GM21619 (cell line): ENCODE results near the gene DCBLD2.

ENCODE experiments used
- ATAC-seq: cut with Tn5 transposase; IDR thresholded peaks from one replicate; pipeline ENCODE4 v1.9.1; 2021; ENCODE audit not compliant: unreplicated experiment

The DCBLD2 gene

GRCh38 chr3:98799479-98799878 is 102.0 kb downstream of the DCBLD2 start:
- no peak for ATAC-seq

GRCh38 chr3:98798820-98799219 is 102.7 kb downstream of the DCBLD2 start:
- ATAC-seq = no peak

- ATAC-seq = no peak
Measured at GRCh38 chr3:98797905-98798304, 103.6 kb downstream of the DCBLD2 start.

- no peak for ATAC-seq
Measured at GRCh38 chr3:98796334-98796733, 105.2 kb downstream of the DCBLD2 start.

- ATAC-seq = no peak
Measured at GRCh38 chr3:98793971-98794370, 107.5 kb downstream of the DCBLD2 start.

- no peak for ATAC-seq
Measured at GRCh38 chr3:98791341-98792325, 109.9 kb downstream of the DCBLD2 start.

GRCh38 chr3:98788651-98789050 is 112.8 kb downstream of the DCBLD2 start:
- no peak for ATAC-seq

- no peak for ATAC-seq
Measured at GRCh38 chr3:98787181-98787580, 114.3 kb downstream of the DCBLD2 start.

- ATAC-seq = no peak
Measured at GRCh38 chr3:98786364-98787006, 115.0 kb downstream of the DCBLD2 start.

- ATAC-seq = no peak
Measured at GRCh38 chr3:98784666-98785600, 116.6 kb downstream of the DCBLD2 start.

GRCh38 chr3:98784042-98784441 is 117.5 kb downstream of the DCBLD2 start:
- no peak for ATAC-seq

GRCh38 chr3:98782824-98783500 is 118.5 kb downstream of the DCBLD2 start:
- no peak for ATAC-seq

GRCh38 chr3:98780343-98780742 is 121.2 kb downstream of the DCBLD2 start:
- ATAC-seq = no peak

- no peak for ATAC-seq
Measured at GRCh38 chr3:98779541-98780335, 121.8 kb downstream of the DCBLD2 start.

GRCh38 chr3:98778852-98779413 is 122.6 kb downstream of the DCBLD2 start:
- ATAC-seq = no peak

- ATAC-seq = no peak
Measured at GRCh38 chr3:98778383-98778782, 123.1 kb downstream of the DCBLD2 start.

- ATAC-seq = no peak
Measured at GRCh38 chr3:98777801-98778220, 123.7 kb downstream of the DCBLD2 start.

- ATAC-seq = no peak
Measured at GRCh38 chr3:98777286-98777685, 124.2 kb downstream of the DCBLD2 start.

GRCh38 chr3:98776140-98776493 is 125.4 kb downstream of the DCBLD2 start:
- ATAC-seq = no peak
